ENCODE results near the gene MAGEB10. TPM values are rescaled to one million over a fixed set of nuclear protein-coding genes. Genes with fewer than 3 reads are reported as not detected.

Gene MAGEB10
- total RNA-seq, 1 experiment from 2014 or later = not detected

GRCh38 chrX:27838185-27838584, 30.4 kb downstream of the MAGEB10 start:
- Histone ChIP-seq H3K4me1 (ENCODE audit: control insufficient read depth in 1 of 2, insufficient read depth in 2 of 2, low read length in 2 of 2) (no peaks in the 10 kb centered on the region), H3K79me2 (ENCODE audit: insufficient read depth, low read length) (no peaks in the 10 kb centered on the region), H3K36me3 (ENCODE audit: control insufficient read depth in 1 of 2, insufficient read depth in 2 of 2, low read length in 2 of 2) (no peaks in the 10 kb centered on the region), H3K9me2 (ENCODE audit: insufficient read depth) (no peaks in the 10 kb centered on the region), H3K4me2 (ENCODE audit: low read length) (no peak overlapping the region), H3K27ac (ENCODE audit: low read depth, low read length) (no peak overlapping the region), H3K27me3 (ENCODE audit: insufficient read depth, low read length) (no peaks in the 10 kb centered on the region), H2AFZ (ENCODE audit: low read depth, low read length, poor library complexity, severe bottlenecking) (no peak overlapping the region), H3K4me3 (replicated peaks in 1 of 2; ENCODE audit: low read depth in 1 of 2, low read length in 2 of 2) (no peak overlapping the region), H3K9ac (ENCODE audit: low read length) (no peak overlapping the region), H3K9me3 (ENCODE audit: control insufficient read depth in 1 of 2, insufficient read depth in 1 of 2, low read depth in 1 of 2, low read length in 2 of 2) (no peaks in the 10 kb centered on the region), H4K20me1 (ENCODE audit: insufficient read depth) (no peaks in the 10 kb centered on the region)
- RAD21 ChIA-PET (ENCODE audit: low non-redundant PET in 1 of 2, low total read pairs in 2 of 2, uncharacterized antibody in 2 of 2, unreplicated experiment in 2 of 2) = no interaction called here
- CTCF ChIA-PET = no interaction called here
- POLR2A ChIA-PET = no interaction called here
- ATAC-seq = no peak
- DNase-seq (ENCODE audit: low read depth, low spot score) = no peak
- TF ChIP-seq ATF3 (IDR thresholded peaks at IDR 0.05) (no peak), ZNF274 (IDR thresholded peaks at IDR 0.05; ENCODE audit: low read depth, low read length) (no peak), TCF7L2 (IDR thresholded peaks at IDR 0.05; ENCODE audit: borderline replicate concordance, extremely low read depth, insufficient read depth, insufficient read length) (no peak), CEBPB (IDR thresholded peaks at IDR 0.05; ENCODE audit: low read depth) (no peak), JUND (IDR thresholded peaks at IDR 0.05) (no peak), ZFX (IDR thresholded peaks at IDR 0.05) (no peak), RAD21 (IDR thresholded peaks at IDR 0.05; ENCODE audit: low read depth) (no peak), SIN3A (IDR thresholded peaks at IDR 0.05; ENCODE audit: low read depth) (no peak), REST (IDR thresholded peaks at IDR 0.05; ENCODE audit: low read depth) (no peak), POLR2AphosphoS5 (IDR thresholded peaks at IDR 0.05; ENCODE audit: low read depth, low read length) (no peak), SP1 (IDR thresholded peaks at IDR 0.05; ENCODE audit: low read depth) (no peak), EZH2phosphoT487 (IDR thresholded peaks at IDR 0.05; ENCODE audit: borderline replicate concordance) (no peak), CBX3 (IDR thresholded peaks at IDR 0.05; ENCODE audit: low read depth) (no peak), MAX (IDR thresholded peaks at IDR 0.05) (no peak), CTCF (IDR thresholded peaks at IDR 0.05 in 2 of 3, conservative IDR thresholded peaks at IDR 0.05 in 1 of 3; ENCODE audit: borderline replicate concordance in 1 of 3, insufficient read depth in 1 of 3, low read depth in 2 of 3, low read length in 2 of 3) (no peak), ZBTB33 (IDR thresholded peaks at IDR 0.05; ENCODE audit: extremely low read depth, insufficient replicate concordance, low read length) (no peak), EZH2 (IDR thresholded peaks at IDR 0.05) (no peak), ELF1 (IDR thresholded peaks at IDR 0.05; ENCODE audit: borderline replicate concordance, low read depth) (no peak), FOSL1 (IDR thresholded peaks at IDR 0.05; ENCODE audit: low read depth) (no peak)
- intact Hi-C loops (cut with micrococcal nuclease) = no loop called here
- BruUV-seq (replicated peaks) = no TSS peak
